ENCODE results near the gene EN2.

DNA sequence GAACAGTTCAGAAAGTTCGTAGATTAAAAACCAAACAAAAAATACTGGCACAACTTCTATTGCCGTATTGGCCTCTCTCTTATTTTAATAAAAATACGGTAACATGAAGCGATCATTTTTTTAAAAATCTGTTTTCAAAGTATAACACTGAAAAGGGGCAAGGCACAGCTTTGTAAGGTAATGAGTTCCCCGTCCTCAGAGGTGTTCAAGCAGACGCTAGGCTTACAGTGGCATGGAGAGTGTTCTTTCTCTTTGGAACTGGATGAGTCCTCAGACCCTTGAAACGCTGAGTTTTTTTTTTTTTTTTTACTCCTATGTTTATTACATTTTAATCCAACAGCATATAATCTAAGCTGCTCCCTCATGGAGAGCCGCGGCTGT is 7.8 kb downstream of the EN2 start:
- TF ChIP-seq, protein P1, sequence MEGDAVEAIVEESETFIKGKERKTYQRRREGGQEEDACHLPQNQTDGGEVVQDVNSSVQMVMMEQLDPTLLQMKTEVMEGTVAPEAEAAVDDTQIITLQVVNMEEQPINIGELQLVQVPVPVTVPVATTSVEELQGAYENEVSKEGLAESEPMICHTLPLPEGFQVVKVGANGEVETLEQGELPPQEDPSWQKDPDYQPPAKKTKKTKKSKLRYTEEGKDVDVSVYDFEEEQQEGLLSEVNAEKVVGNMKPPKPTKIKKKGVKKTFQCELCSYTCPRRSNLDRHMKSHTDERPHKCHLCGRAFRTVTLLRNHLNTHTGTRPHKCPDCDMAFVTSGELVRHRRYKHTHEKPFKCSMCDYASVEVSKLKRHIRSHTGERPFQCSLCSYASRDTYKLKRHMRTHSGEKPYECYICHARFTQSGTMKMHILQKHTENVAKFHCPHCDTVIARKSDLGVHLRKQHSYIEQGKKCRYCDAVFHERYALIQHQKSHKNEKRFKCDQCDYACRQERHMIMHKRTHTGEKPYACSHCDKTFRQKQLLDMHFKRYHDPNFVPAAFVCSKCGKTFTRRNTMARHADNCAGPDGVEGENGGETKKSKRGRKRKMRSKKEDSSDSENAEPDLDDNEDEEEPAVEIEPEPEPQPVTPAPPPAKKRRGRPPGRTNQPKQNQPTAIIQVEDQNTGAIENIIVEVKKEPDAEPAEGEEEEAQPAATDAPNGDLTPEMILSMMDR (conservative IDR thresholded peaks at IDR 0.05; ENCODE audit: low read depth, low read length): no peak
- TF ChIP-seq CEBPB (IDR thresholded peaks at IDR 0.05; ENCODE audit: low read depth, low read length) (no peak), RCOR1 (IDR thresholded peaks at IDR 0.05; ENCODE audit: insufficient replicate concordance, low read length) (no peak), SMC3 (IDR thresholded peaks at IDR 0.05; ENCODE audit: low read depth, low read length) (no peak), MXI1 (IDR thresholded peaks at IDR 0.05; ENCODE audit: borderline replicate concordance, low read depth, low read length) (no peak), RAD21 (IDR thresholded peaks at IDR 0.05; ENCODE audit: low read length) (no peak)
